HG03432 (cell line): ENCODE data around the gene SH3BGRL.
A peak's percentile ranks its signal among the peaks of the same experiment; 100 is the strongest.

Experiments used
- ATAC-seq: cut with Tn5 transposase; IDR thresholded peaks from one replicate; pipeline ENCODE4 v1.9.1; 2021; ENCODE audit warnings: mild to moderate bottlenecking, moderate library complexity; ENCODE audit not compliant: unreplicated experiment

Gene SH3BGRL

GRCh38 chrX:81201671-81202455, at the start of gene SH3BGRL, which contains the start of gene HMGN5:
Gene SH3BGRL, plus strand, starts transcription at chrX:81202102. Its CDS starts 99 bp downstream, at chrX:81202201.
Gene HMGN5, minus strand, starts transcription at chrX:81201913. Its CDS starts 80,364 bp downstream, at chrX:81121549.
- ATAC-seq, result peak; percentile 97

- ATAC-seq, result no peak
Measured at GRCh38 chrX:81168391-81168790, 33.5 kb upstream of the SH3BGRL start.

GRCh38 chrX:81174286-81174685, 27.6 kb upstream of the SH3BGRL start:
- peak; percentile 56 for ATAC-seq

- ATAC-seq, result no peak
Measured at GRCh38 chrX:81195259-81195658, 6.6 kb upstream of the SH3BGRL start.

- ATAC-seq, result peak; percentile 93
Measured at GRCh38 chrX:81195712-81196111, 6.2 kb upstream of the SH3BGRL start.

GRCh38 chrX:81201071-81201470, 831 bp upstream of the SH3BGRL start:
- ATAC-seq, result no peak

GRCh38 chrX:81202456-81202819, 536 bp downstream of the SH3BGRL start:
- no peak for ATAC-seq

GRCh38 chrX:81202943-81203342, 1.0 kb downstream of the SH3BGRL start:
- ATAC-seq, result no peak

GRCh38 chrX:81205551-81205950, 3.6 kb downstream of the SH3BGRL start:
- no peak for ATAC-seq

GRCh38 chrX:81206476-81206875, 4.6 kb downstream of the SH3BGRL start:
- no peak for ATAC-seq

GRCh38 chrX:81208916-81209315, 7.0 kb downstream of the SH3BGRL start:
- ATAC-seq, result no peak

GRCh38 chrX:81215685-81216084, 13.8 kb downstream of the SH3BGRL start:
- ATAC-seq, result no peak

- ATAC-seq, result no peak
Measured at GRCh38 chrX:81229229-81229628, 27.3 kb downstream of the SH3BGRL start.

GRCh38 chrX:81229901-81230300, 28.0 kb downstream of the SH3BGRL start:
- ATAC-seq, result no peak

GRCh38 chrX:81231476-81231875, 29.6 kb downstream of the SH3BGRL start:
- no peak for ATAC-seq

- no peak for ATAC-seq
Measured at GRCh38 chrX:81232218-81232617, 30.3 kb downstream of the SH3BGRL start.

GRCh38 chrX:81237516-81237915, 35.6 kb downstream of the SH3BGRL start:
- no peak for ATAC-seq

- no peak for ATAC-seq
Measured at GRCh38 chrX:81238166-81238565, 36.3 kb downstream of the SH3BGRL start.

- no peak for ATAC-seq
Measured at GRCh38 chrX:81240701-81241331, 38.9 kb downstream of the SH3BGRL start.

- no peak for ATAC-seq
Measured at GRCh38 chrX:81241753-81242152, 39.9 kb downstream of the SH3BGRL start.

- no peak for ATAC-seq
Measured at GRCh38 chrX:81255876-81256275, 54.0 kb downstream of the SH3BGRL start.

- ATAC-seq, result no peak
Measured at GRCh38 chrX:81257817-81258216, 55.9 kb downstream of the SH3BGRL start.
